ENCODE measurements around the gene YTHDC2.

The YTHDC2 gene

GRCh38 chr5:113513384-113514288 is at the start of gene YTHDC2:
YTHDC2 (plus strand) TSS chr5:113513694; CDS start chr5:113513896, 202 bp downstream.
- DNase-seq: peak; percentile 95

GRCh38 chr5:113474100-113474728 is 39.3 kb upstream of the YTHDC2 start:
- DNase-seq: no peak

GRCh38 chr5:113478691-113479090 is 34.8 kb upstream of the YTHDC2 start:
- DNase-seq: no peak

GRCh38 chr5:113480243-113480642 is 33.3 kb upstream of the YTHDC2 start:
- DNase-seq: no peak

GRCh38 chr5:113487416-113487780 is 26.1 kb upstream of the YTHDC2 start:
- DNase-seq: no peak

GRCh38 chr5:113487781-113488644 is 25.5 kb upstream of the YTHDC2 start, which contains the start of gene MCC:
MCC (minus strand) TSS chr5:113488453.
- peak; percentile 71 for DNase-seq

- no peak for DNase-seq
Observed at GRCh38 chr5:113488645-113489184, 24.8 kb upstream of the YTHDC2 start.

- no peak for DNase-seq
Observed at GRCh38 chr5:113489299-113489698, 24.2 kb upstream of the YTHDC2 start.

- DNase-seq: no peak
Observed at GRCh38 chr5:113490317-113490716, 23.2 kb upstream of the YTHDC2 start.

GRCh38 chr5:113491022-113491421 is 22.5 kb upstream of the YTHDC2 start:
- no peak for DNase-seq

GRCh38 chr5:113493446-113493845 is 20.0 kb upstream of the YTHDC2 start:
- DNase-seq: no peak

- DNase-seq: no peak
Observed at GRCh38 chr5:113495422-113495841, 18.1 kb upstream of the YTHDC2 start.

GRCh38 chr5:113502073-113502472 is 11.4 kb upstream of the YTHDC2 start:
- DNase-seq: no peak

GRCh38 chr5:113503146-113503545 is 10.3 kb upstream of the YTHDC2 start:
- no peak for DNase-seq

GRCh38 chr5:113505181-113505580 is 8.3 kb upstream of the YTHDC2 start:
- no peak for DNase-seq

GRCh38 chr5:113507601-113508000 is 5.9 kb upstream of the YTHDC2 start:
- no peak for DNase-seq

- no peak for DNase-seq
Observed at GRCh38 chr5:113508756-113509155, 4.7 kb upstream of the YTHDC2 start.

GRCh38 chr5:113510836-113511451 is 2.5 kb upstream of the YTHDC2 start:
- DNase-seq: no peak

GRCh38 chr5:113512341-113512740 is 1.2 kb upstream of the YTHDC2 start:
- no peak for DNase-seq

GRCh38 chr5:113514289-113514635 is 768 bp downstream of the YTHDC2 start:
- DNase-seq: no peak

GRCh38 chr5:113518884-113519283 is 5.4 kb downstream of the YTHDC2 start:
- no peak for DNase-seq

GRCh38 chr5:113519412-113519811 is 5.9 kb downstream of the YTHDC2 start:
- DNase-seq: no peak

- no peak for DNase-seq
Observed at GRCh38 chr5:113520429-113520828, 6.9 kb downstream of the YTHDC2 start.

Measured in activated effector memory CD4-positive, alpha-beta T cell treated with anti-CD3 and anti-CD28 coated beads, Interleukin-2, amount 50 U/mL, for 16 hours (primary cell).